Adrenal gland (tissue), 12 donors: ENCODE measurements around the gene CPNE9. TPM values are rescaled to one million over a fixed set of nuclear protein-coding genes. Genes with fewer than 3 reads are reported as not detected.

Experiments used
- DNase-seq, 7 donors: peaks; one replicate each; pipeline ENCODE4 v3.0.0-alpha.2; 2019 to 2020
- H3K27ac ChIP-seq, 5 donors: fragments of 200-600 bp; sonication (generic) in 4 of 5; 1 replicate in 3 of 5; 2 replicates in 2 of 5; pipeline versions ENCODE4 v1.5.1 to v1.8.0; 2016 to 2020; ENCODE audit warnings: mild to moderate bottlenecking in 1 of 5
- H3K27me3 ChIP-seq: fragments of 200-600 bp; 2 replicates; pipeline ENCODE4 v1.8.0; 2021
- H3K36me3 ChIP-seq, 2 donors: fragments of 200-600 bp; replicated peaks in 1 of 2; 1 replicate in 1 of 2; 2 replicates in 1 of 2; pipeline versions ENCODE4 v1.5.1 to v1.8.0; 2018 to 2022
- H3K4me1 ChIP-seq, 2 donors: fragments of 200-600 bp; replicated peaks in 1 of 2; 1 replicate in 1 of 2; 2 replicates in 1 of 2; pipeline versions ENCODE4 v1.5.1 to v1.8.0; 2018 to 2021
- H3K4me3 ChIP-seq, 4 donors: fragments of 200-600 bp; sonication (generic) in 3 of 4; one replicate each; pipeline ENCODE4 v1.5.1; 2016 to 2018
- H3K9me3 ChIP-seq, 3 donors: fragments of 200-600 bp; sonication (generic) in 1 of 3; replicated peaks in 1 of 3; 1 replicate in 2 of 3; 2 replicates in 1 of 3; pipeline versions ENCODE4 v1.5.1 to v1.8.0; 2016 to 2021
- CTCF ChIP-seq, 6 experiments: fragments of 450-650 bp in 4 of 6; fragments of 200-600 bp in 2 of 6; sonication (generic) in 1 of 6; IDR thresholded peaks; 1 replicate in 5 of 6; 2 replicates in 1 of 6; pipeline versions ENCODE4 v1.5.1 to v1.8.0; 2016 to 2021; ENCODE audit warnings: antibody characterized with exemption in 6 of 6, mild to moderate bottlenecking in 2 of 6, moderate library complexity in 1 of 6
- POLR2A ChIP-seq, 2 donors: fragments of 450-650 bp; IDR thresholded peaks; one replicate each; pipeline ENCODE4 v1.6.1; 2017; ENCODE audit warnings: antibody characterized with exemption in 2 of 2, mild to moderate bottlenecking in 2 of 2, moderate library complexity in 1 of 2
- WGBS, 4 donors: extraction: QIAGEN DNeasy Blood & Tissue Kit in 2 of 4; methylation state at CpG; one replicate each; pipeline versions ENCODE4 v1.1.5 to v1.1.7; 2013 to 2017; 5-methylcytosine and 5-hydroxymethylcytosine counted together
- intact Hi-C, 2 donors: fragments of 100-400 bp; cut with DNase I; formaldehyde crosslinking; loops; one replicate each; pipeline versions ENCODE4 v1.14.1 to v1.15.0; 2022 to 2023
- polyA plus RNA-seq, 3 donors: library from polyadenylated mRNA; stranded (reverse); fragments of 200-250 nt in 2 of 3; fragments of 350-450 nt in 1 of 3; fragmentation: Illumina TruSeq in 1 of 3; extraction: RNeasy Lipid Tissue Mini Kit (QIAGEN cat#74804) in 1 of 3; gene quantifications; one replicate each; pipeline ENCODE4 v1.2.3, GENCODE V29; 2013 to 2014
- total RNA-seq, 9 donors: library from RNA; depleted of rRNA in 4 of 9; stranded (reverse); fragments of >200 nt in 4 of 9; fragments of 120-200 nt in 1 of 9; fragmentation: NEBNext Ultra II Directional in 1 of 9; extraction: Animal tissue kit (Norgen Biotek cat#: 25700) in 1 of 9; gene quantifications; one replicate each; pipeline versions ENCODE4 v1.1.0 to v1.2.4, GENCODE V29; 2013 to 2023
- donor health status: healthy with polysubstance abuse.
- donor health status: Bipolar disorder and iron deficiency.
- donor health status: DM: yes; HTN: yes; CAD: no.
- donor health status: DM: no; HTN: no; CAD: no.
- donor health status: DM: no; HTN: no; CAD: no.
- donor health status: DM: yes; HTN: yes; CAD: no.

Gene CPNE9
- total and polyA plus RNA-seq, 12 donors, result 0.11 to 9.2 (median 1.5) TPM; not detected in 1

GRCh38 chr3:9757427-9757826, 53.8 kb downstream of the CPNE9 start:
- Histone ChIP-seq H3K36me3 (peaks cover 0 to 71% of the 10 kb centered on the region in 2 donors), H3K9me3 (no peaks in the 10 kb centered on the region), H3K27ac (peak overlapping the region in 1 of 5 donors; percentile 38), H3K27me3 (no peaks in the 10 kb centered on the region), H3K4me3 (no peak overlapping the region), H3K4me1 (peaks cover 7 to 16% of the 10 kb centered on the region in 2 donors)
- no peak for DNase-seq
- TF ChIP-seq CTCF (IDR thresholded peaks at IDR 0.05) (no peak), POLR2A (IDR thresholded peaks at IDR 0.05) (no peak)
- intact Hi-C loops, result loop anchor here in 1 of 2 donors (10.0 kb wide), 1 partner anchor 47 kb away; no protein-coding TSS in a partner anchor
- WGBS, 4 donors, result 62 to 82% (median 75%) methylated on average over 7 to 13 of the region's 13 CpGs

GRCh38 chr3:9760779-9761505, 57.3 kb downstream of the CPNE9 start:
- Histone ChIP-seq H3K36me3 (peaks cover 0 to 81% of the 10 kb centered on the region in 2 donors), H3K4me3 (no peak overlapping the region), H3K27me3 (no peaks in the 10 kb centered on the region), H3K27ac (no peak overlapping the region), H3K9me3 (no peaks in the 10 kb centered on the region), H3K4me1 (peaks cover 0 to 2% of the 10 kb centered on the region in 2 donors)
- intact Hi-C loops, result no loop called here
- 94 to 95% (median 94%) methylated on average over 10 of the region's 10 CpGs for WGBS, 4 donors
- DNase-seq, result no peak
- TF ChIP-seq POLR2A (IDR thresholded peaks at IDR 0.05) (no peak), CTCF (IDR thresholded peaks at IDR 0.05) (no peak)

GRCh38 chr3:9761919-9762318, 58.3 kb downstream of the CPNE9 start:
- no peak for DNase-seq
- H3K4me3 ChIP-seq, result no peak overlapping the region
- peaks cover 0 to 77% of the 10 kb centered on the region in 2 donors for H3K36me3 ChIP-seq
- no peak overlapping the region for H3K27ac ChIP-seq
- no peak for TF ChIP-seq POLR2A (IDR thresholded peaks at IDR 0.05)
- TF ChIP-seq CTCF (IDR thresholded peaks at IDR 0.05), result no peak
- H3K9me3 ChIP-seq, result no peaks in the 10 kb centered on the region
- H3K27me3 ChIP-seq, result no peaks in the 10 kb centered on the region
- 93 to 97% (median 96%) methylated on average over 5 of the region's 5 CpGs for WGBS, 4 donors
- peaks cover 4 to 11% of the 10 kb centered on the region in 2 donors for H3K4me1 ChIP-seq
- intact Hi-C loops, result no loop called here

GRCh38 chr3:9762871-9763270, 59.2 kb downstream of the CPNE9 start:
- Histone ChIP-seq H3K4me1 (peaks cover 9 to 21% of the 10 kb centered on the region in 2 donors), H3K9me3 (no peaks in the 10 kb centered on the region), H3K27ac (no peak overlapping the region), H3K27me3 (no peaks in the 10 kb centered on the region), H3K4me3 (no peak overlapping the region), H3K36me3 (peaks cover 0 to 67% of the 10 kb centered on the region in 2 donors)
- no peak for DNase-seq
- 85 to 98% (median 92%) methylated on average over 6 to 8 of the region's 8 CpGs for WGBS, 4 donors
- TF ChIP-seq POLR2A (IDR thresholded peaks at IDR 0.05) (no peak), CTCF (IDR thresholded peaks at IDR 0.05) (no peak)
- intact Hi-C loops, result no loop called here
